GM19468 (cell line): ENCODE data around the gene STPG3.

ENCODE experiments used
- ATAC-seq: cut with Tn5 transposase; IDR thresholded peaks from one replicate; pipeline ENCODE4 v1.9.1; 2021; ENCODE audit warnings: mild to moderate bottlenecking, moderate library complexity, moderate number of reproducible peaks; ENCODE audit not compliant: unreplicated experiment; ENCODE audit errors: extremely low read depth

STPG3 gene

DNA sequence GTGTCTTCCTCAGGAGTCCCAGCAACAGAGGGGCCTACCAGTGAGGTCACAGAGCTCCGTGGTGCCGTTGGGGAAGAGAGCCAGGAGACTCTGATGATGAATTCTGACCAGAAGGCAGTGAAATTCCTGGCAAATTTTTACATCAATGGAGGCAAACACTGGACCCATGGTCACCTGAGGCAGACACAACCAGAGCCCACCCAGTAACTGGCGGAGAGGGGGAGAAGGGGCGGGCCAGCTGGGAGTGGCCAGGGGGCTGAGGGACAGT is at the start of gene STPG3:
TSS of gene STPG3 (plus strand) at position 93 of the 268 bp plus-strand sequence. CDS start at position 94, 1 bp downstream.
- no peak for ATAC-seq

DNA sequence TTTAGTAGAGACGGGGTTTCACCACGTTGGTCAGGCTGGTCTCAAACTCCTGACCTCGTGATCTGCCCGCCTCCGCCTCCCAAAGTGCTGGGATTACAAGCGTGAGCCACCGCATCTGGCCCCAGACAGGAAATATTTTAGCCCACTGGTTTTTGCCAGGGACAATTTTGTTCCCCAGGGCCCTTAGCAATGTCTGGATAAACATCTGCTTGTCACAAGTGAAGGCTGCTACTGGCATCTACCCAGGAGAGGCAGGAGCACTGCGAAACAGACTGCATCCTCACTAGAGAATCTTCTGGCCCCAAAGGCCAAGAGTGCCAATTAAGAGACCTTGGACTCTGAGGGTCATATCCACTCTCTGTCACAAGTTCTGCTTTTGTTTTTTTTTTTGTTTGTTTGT is 48.1 kb upstream of the STPG3 start:
- ATAC-seq: no peak

DNA sequence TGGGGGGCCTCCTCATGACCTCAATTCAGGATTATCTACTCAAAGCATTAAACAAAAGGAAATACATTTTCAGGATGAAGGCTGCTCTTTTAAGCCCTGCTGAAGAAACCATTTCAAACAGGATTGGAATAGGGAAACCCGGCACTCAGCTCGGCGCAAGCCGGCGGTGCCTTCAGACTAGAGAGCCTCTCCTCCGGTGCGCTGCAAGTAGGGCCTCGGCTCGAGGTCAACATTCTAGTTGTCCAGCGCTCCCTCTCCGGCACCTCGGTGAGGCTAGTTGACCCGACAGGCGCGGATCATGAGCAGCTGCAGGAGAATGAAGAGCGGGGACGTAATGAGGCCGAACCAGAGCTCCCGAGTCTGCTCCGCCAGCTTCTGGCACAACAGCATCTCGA is 46.4 kb upstream of the STPG3 start:
- no peak for ATAC-seq

DNA sequence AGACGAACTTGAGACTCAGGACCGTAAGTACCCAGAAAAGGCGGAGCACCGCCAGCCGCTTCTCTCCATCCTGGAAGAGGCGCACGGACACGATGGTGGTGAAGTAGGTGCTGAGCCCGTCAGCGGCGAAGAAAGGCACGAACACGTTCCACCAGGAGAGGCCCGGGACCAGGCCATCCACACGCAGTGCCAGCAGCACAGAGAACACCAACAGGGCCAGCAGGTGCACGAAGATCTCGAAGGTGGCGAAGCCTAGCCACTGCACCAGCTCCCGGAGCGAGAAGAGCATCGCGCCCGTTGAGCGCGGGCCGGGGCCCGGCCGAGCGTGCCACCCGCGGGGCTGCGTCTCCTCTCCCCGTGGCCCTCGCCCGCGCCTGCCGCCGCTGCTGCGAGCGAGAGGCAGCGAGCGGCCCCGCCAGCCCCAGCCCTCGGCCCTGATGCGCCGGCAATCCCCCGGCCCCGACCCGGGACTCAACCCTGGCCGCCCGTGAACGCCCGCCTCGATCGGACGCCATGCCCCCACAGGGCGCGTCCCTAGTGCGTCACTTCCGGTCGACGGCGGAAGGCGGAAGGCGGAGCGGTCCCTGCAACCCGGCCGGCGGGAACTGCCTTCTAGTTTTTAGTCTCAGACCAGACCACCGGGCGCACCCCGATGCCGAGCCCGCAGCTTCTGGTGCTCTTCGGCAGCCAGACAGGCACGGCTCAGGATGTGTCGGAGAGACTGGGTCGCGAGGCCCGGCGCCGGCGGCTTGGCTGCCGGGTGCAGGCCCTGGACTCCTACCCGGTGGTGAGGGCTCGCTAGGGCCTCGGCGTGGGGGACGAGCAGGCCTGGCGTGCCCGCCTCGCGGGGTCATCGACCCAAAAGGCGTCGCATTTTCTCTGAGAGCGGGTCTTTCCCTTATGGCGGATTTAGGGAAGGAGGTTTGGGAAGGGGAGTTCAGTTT is 45.7 kb upstream of the STPG3 start, which contains the start of the genes NDOR1 and TMEM203:
TSS of gene NDOR1 (plus strand) at position 575 of the 944 bp plus-strand sequence. CDS start at position 653, 78 bp downstream.
TSS of gene TMEM203 (minus strand) at position 523 of the 944 bp plus-strand sequence. CDS start at position 289, 234 bp downstream.
- peak; percentile 27 for ATAC-seq

DNA sequence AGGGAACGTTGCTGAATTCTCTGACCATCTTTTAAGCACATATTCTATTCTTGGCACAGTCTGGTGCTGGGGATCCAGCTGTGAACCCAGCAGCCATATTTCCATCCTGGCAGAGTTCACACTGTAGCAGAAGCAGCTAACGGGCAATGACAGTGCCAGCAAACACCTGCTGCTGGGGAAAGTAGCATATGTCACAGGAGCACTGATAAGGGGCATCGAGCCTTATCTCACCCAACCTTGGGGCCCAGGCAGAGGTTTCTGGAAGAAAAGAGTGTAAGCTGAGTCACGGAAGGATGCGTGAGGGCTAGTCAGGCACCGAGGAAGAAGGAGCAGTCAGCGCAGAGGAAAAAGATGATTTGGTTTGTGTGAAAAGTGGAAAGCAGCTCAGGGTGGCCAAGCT is 44.5 kb upstream of the STPG3 start:
- ATAC-seq: no peak

DNA sequence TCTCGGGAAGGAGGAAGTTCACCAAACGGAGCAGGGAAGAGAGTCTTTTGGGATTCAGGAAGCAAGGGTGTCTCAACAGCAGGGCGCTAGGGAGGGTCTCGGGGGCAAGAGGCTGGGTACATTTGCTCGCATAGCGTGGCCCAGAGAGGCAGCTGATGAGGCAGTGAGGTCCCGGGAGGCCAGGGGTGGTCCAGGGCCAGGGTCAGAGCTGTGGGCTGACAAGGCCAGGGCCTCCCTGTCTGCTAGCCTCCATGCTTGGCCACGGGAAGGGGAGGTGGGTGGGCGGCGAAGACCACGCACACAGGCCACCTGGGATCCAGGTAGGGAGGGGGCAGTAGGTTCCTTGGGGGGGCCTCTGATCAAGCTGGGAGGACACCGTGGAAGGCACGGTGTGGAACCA is 39.6 kb upstream of the STPG3 start:
- ATAC-seq: no peak

DNA sequence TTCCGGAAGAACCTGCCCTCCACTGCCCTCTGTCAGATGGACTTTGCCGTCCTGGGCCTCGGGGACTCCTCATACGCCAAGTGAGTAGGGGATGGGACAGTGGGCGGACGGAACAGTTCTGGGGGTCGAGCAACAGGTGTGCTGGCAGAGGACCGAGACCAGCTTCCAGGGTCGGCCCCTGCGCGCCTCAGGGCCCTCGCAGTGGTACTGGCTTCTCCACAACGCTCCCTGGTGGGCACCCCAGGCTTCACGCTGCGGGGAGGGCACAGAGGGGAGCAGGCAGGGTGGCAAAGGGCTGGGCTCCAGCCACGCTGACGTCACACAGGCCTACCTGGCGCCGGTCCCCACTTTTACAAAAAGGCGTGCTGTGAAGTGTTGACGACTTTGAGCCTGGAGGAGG is 38.6 kb upstream of the STPG3 start:
- ATAC-seq: no peak

DNA sequence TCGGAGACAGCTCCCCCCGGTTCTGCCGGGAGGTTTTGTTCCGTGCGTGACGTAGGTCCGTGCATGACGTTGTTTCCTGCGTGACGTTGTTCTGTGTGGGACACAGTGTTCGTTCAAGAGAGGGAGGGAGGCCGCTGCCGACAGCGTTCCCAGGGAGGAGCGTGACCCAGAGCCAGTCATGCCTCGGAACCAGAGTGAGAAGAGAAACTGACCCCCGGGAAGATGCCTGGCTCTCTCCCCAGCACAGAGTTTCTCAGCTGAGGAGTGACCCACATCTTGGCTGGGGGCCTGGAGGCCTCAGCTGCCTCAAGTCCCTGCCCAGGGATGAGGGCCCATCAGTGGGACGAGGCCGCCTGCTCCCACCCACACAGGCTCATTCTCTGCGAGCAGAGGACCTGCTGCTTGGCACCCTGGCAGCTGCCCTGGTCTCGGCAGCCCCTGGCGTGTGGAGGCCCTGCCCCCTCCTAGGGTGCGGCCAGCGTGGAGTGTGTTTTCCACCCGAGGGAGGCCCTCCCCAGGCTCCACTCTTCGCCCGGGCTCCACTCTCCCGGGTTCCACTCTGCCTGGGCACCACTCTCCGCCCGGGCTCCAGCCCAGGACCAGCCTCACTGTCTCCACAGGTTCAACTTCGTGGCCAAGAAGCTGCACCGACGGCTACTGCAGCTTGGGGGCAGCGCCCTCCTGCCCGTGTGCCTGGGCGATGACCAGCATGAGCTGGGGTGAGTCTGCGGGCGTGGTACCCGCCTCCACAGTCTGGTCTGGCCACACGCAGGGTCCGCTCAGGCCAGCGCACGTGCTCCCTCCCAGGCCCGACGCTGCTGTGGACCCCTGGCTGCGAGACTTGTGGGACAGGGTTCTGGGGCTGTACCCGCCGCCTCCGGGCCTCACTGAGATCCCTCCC is 37.7 kb upstream of the STPG3 start:
- ATAC-seq: no peak

DNA sequence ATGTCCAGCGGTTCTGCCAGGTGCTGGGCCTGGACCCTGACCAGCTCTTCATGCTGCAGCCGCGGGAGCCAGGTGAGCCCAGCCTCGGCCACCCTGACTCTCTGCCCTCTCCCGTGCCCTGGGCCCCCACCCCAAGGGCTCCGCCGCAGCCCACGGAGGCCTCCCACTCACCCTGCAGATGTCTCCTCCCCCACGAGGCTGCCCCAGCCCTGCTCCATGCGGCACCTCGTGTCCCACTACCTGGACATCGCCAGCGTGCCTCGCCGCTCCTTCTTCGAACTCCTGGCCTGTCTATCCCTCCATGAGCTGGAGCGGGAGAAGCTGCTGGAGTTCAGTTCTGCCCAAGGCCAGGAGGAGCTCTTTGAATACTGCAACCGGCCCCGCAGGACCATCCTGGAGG is 36.5 kb upstream of the STPG3 start:
- no peak for ATAC-seq

DNA sequence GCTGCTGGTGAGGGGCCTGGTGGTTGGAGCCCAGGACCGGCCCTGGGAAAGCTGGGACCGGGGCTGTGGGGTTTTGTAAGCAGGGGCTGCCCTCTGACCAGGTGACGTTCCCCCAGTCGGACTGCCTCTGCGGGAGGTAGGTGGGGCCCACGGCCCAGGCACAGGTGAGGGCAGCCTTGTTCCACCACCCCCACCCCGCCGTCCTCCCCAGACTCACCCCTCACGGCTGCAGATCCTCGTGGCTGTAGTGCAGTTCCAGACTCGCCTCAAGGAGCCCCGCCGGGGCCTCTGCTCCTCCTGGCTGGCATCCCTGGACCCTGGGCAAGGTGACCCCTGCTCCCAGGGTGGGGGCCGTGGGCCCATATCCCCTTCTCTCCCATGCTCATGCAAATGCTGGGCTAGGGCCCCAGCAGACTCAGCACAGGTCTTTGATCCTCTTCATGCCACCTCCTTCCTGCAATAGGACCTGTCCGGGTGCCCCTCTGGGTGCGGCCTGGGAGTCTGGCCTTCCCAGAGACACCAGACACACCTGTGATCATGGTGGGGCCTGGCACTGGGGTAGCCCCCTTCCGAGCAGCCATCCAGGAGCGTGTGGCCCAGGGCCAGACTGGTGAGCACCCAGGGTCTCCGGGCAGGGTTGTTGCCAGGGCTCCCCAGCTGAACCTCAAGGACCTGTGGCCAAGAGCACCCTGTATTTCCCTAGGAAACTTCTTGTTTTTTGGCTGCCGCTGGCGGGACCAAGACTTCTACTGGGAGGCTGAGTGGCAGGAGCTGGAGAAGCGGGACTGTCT is 35.7 kb upstream of the STPG3 start:
- no peak for ATAC-seq

DNA sequence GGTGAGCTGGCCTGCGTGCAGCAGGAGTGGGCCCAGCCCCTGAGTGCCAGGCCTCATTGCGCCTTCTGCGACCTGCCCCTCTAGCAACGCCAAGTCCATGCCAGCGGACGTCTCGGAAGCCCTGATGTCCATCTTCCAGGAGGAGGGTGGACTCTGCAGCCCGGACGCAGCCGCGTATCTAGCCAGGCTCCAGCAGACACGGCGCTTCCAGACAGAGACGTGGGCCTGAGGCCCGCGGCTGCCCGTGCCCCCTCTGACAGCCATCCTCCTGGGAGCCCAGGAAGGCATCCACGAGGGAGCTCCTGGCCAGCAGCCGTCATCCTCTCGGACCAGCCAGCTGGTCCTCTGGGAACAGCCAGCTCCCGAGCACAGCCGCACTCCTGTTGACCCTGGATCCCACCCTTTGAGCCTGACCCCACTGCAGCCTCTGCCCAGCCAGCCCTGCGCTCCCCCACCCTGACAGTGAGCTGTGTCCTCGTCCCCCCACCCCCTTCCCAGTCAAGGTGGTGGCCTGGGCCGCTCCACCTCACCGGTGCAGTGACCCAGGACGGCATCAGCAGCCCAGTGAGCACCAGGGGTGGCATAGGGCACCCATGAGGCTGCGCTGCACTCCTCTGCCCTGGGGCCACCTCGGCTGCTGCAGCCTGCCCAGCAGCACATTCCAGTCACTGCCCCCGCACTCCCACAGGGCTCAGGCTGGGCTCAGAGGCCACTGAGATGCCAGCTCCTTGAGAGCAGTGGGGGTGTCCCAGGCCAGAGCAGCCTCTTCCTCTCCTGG is 34.7 kb upstream of the STPG3 start:
- ATAC-seq: no peak

DNA sequence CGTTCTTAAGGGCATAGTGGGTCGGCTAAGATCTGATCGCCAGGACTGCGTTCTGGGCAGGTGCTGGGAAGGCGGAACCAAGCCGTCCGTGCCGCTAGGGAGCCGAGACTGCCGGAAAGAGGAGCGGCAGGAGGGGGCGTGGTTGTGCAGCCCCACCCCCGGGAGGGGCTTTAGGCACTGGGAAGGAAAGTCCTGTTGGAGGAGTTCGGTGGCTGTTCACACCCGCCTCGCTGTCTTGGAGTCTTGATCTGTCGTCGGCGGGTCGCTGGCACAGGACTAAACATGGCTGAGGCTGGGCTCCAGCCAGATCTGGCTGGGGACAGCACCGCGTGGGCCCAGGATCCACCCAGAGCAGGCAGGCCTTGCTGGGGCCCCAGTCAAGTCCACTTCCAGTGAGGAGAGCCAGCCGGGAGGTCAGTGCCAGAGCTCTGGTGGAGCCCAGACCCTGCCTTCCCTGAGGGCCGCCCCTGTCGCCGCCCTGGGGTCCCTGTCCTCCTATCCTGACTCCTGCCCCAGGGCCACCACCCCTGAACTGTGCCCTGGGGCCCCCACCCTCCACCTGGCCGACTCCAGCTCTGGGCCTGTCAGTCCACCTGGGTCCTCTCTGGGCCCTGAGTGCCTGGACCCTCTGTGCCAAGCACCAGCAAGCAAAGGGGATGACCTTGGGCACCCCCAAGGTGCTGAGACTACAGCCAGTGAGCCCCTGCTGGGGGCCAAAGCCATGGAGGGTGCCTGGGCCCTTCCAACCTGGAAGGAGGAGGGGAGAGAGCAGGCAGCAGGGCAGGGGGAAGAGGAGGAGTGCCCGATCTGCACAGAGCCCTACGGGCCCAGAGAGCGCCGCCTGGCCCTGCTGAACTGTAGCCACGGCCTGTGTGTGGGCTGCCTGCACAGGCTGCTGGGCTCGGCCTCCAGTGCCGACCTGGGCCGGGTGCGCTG is 33.5 kb upstream of the STPG3 start:
- no peak for ATAC-seq

DNA sequence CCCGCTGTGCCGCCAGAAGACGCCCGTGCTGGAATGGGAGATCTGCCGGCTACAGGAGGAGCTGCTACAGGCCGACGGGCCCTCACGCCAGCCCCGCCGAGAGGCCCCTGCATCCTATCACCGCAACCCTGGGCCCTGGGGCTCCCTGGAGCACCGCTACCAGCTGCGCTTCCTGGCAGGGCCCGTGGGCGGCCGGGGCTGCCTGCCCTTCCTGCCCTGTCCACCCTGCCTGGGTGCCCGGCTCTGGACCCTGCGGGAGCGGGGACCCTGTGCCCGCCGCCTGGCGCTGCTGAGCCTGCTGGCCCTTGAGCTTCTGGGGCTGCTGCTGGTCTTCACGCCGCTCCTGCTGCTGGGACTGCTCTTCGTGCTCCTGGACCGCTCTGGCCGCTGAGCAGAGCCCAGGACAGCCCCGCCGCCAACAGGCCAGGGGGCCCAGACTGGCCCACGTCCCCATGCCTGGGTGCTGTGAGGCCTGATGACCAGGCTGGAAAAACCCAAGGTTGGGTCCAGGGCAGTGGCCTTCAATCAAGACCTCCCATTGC is 32.8 kb upstream of the STPG3 start:
- no peak for ATAC-seq

DNA sequence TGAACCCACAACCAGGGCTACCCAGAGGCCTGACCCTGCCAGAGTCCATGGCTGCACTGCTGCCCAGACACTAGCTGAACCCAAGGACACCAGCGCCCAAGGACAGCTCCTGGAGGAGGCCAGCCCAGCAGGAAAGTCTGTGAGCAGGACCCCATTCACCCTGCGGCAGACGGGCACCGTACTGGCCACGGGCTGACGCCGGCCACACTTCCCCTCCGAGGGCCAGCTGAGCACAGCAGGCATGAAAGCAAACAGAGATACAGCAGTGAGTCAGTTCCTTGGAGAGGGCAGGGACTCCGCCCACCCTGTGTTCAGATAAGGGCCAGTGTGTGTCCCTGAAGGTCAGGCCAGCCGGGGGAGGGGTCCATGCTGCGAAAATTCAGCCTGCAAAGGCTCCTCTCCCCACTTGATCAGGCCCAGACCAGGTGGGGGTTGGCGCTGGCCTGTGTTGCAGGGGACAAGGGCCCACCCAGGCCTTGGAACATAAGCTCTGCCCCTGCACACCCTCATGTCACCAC is 32.3 kb upstream of the STPG3 start:
- no peak for ATAC-seq

DNA sequence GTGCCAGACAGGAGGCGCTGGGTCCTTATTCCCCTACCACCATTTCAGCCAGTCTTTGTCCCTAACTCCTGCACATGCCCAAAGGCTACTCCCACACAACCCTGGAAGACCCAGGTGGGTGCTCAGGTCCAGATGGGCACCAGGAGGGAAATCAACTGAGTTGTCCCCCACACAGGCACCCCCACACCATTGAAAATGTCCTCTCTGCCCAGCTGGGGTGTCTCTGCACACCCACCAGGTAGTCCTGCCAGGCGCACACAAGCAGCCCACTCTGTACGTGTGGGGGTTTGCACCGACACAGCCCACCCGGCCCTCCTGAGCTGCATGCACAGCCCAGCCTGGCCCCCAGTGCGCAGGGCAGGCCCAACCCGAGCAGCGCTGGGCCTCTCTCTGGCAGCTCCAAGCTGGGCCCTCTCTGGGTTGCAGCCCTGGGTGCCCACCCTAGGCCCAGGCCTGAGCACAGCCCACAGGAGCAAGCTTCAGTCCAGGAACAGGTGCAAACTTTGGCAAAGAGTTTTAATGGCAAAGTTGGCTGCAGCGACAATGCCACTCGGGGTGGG is 31.2 kb upstream of the STPG3 start:
- no peak for ATAC-seq

DNA sequence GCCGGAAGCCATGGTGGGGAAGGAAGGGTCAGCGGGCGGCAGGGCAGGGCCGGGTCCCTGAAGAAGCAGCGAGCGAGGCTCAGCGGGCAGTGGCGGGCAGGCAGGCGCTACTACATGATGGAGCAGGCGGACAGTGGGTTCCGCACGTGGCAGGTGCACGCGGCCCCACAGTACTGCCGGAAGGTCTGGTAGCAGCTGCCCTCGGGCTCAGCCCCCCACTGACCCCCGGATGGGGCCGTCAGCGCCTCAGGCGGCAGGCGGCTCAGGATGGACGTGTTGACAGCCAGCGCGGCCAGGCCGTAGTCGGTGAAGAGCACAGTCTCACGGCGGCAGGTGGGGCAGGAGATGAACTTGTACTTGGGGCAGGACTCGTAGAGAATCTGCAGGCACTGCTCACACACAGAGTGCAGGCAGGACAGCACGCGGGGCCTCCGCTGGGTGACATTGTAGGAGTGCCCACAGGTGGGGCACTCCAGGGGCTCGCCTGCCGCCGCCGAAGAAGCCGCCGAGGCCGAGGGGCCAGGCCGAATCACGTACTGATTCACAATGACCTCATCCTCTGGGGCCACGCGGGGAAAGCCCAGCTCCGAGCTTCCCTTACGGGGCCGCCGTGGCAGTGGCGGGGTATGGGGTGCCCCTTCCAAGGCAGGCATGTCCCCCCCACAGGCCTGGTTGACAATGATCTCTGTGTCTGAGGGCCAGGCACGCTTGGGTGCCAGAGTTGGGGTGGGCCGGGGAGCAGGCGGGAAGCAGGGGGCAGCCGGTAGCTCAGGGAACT is 30.6 kb upstream of the STPG3 start:
- no peak for ATAC-seq

DNA sequence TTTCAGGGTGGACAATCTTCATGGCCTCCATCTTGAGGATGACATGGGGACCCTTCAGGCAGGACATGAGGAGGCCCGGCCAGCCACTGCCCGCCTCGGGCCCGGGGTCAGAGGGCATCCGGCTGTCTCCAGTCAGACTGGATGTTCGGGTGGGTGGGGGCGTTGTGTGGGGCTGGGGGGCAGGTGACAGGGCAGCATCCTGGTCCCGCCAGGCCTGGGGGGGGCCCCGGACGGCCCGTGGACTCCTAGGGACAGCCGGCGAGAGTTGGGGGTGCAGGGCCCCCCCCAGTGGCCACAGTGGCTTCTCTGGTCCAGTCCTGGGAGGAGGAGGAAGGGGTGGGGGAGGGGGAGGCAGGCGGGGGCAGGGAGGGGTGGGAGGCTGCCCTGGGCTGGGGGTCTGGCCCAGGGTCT is 30.0 kb upstream of the STPG3 start:
- ATAC-seq: no peak
